MCF 10A (cell line): ENCODE results near the gene FARP1. TPM values are rescaled to one million over a fixed set of nuclear protein-coding genes. Genes with fewer than 3 reads are reported as not detected.
"Not testable (repeated sequence)": the region's sequence is repeated elsewhere in the genome, so short reads cannot be mapped to it uniquely, and the experiment has no call there.

Source experiments
- BruUV-seq: library from RNA; stranded (reverse); fragments of 400-500 nt; replicated peaks from 2 replicates; lab custom pipeline; 2021; lab: Mats Ljungman, UMichigan
- CTCF ChIA-PET: fragments of 300-600 bp; sonication (Branson Sonifier 250); formaldehyde crosslinking; extraction: SDS; loops from one replicate; lab custom pipeline; 2021; ENCODE audit warnings: antibody characterized with exemption, inconsistent platforms; lab: Yijun Ruan, JAX
- POLR2A ChIA-PET: fragments of 300-600, 350-650 bp; sonication (Branson Sonifier 250); formaldehyde crosslinking; extraction: SDS; loops from one replicate; lab custom pipeline; 2020; ENCODE audit warnings: antibody characterized with exemption, inconsistent platforms; lab: Yijun Ruan, JAX
- DNase-seq: peaks from one replicate; pipeline ENCODE4 v3.0.0-alpha.2; 2018; ENCODE audit not compliant: unreplicated experiment
- H3K27ac Mint-ChIP-seq: one replicate; pipeline ENCODE4 v1.8.0; 2022; ENCODE audit warnings: mild to moderate bottlenecking, low read depth, mixed read lengths; ENCODE audit not compliant: unreplicated experiment
- H3K27me3 Mint-ChIP-seq: one replicate; pipeline ENCODE4 v1.8.0; 2022; ENCODE audit warnings: mixed read lengths; ENCODE audit not compliant: insufficient read depth, unreplicated experiment
- H3K36me3 Mint-ChIP-seq: one replicate; pipeline ENCODE4 v1.8.0; 2022; ENCODE audit warnings: mild to moderate bottlenecking, moderate library complexity, mixed read lengths; ENCODE audit not compliant: insufficient read depth, unreplicated experiment
- H3K4me1 Mint-ChIP-seq: one replicate; pipeline ENCODE4 v1.8.0; 2022; ENCODE audit warnings: mixed read lengths; ENCODE audit not compliant: insufficient read depth, unreplicated experiment
- H3K4me3 Mint-ChIP-seq: one replicate; pipeline ENCODE4 v1.8.0; 2022; ENCODE audit warnings: mild to moderate bottlenecking, moderate library complexity, mixed read lengths; ENCODE audit not compliant: unreplicated experiment
- H3K9me3 Mint-ChIP-seq: one replicate; pipeline ENCODE4 v1.8.0; 2022; ENCODE audit warnings: mixed read lengths; ENCODE audit not compliant: unreplicated experiment
- CTCF ChIP-seq: fragments of 200-600 bp; IDR thresholded peaks from one replicate; pipeline ENCODE4 v1.8.0; 2022; ENCODE audit warnings: antibody characterized with exemption, mild to moderate bottlenecking; ENCODE audit not compliant: unreplicated experiment
- intact Hi-C: fragments of 100-400 bp; cut with micrococcal nuclease; formaldehyde crosslinking; loops from 2 replicates; pipeline ENCODE4 v1.14.1; 2022
- total RNA-seq: library from RNA; stranded (reverse); gene quantifications from 2 replicates; pipeline ENCODE4 v1.2.3, GENCODE V29; 2022

Gene FARP1
- total RNA-seq, 1 experiment from 2014 or later, result 30.1 TPM

- Mint-ChIP-seq H3K27me3 (no peaks in the 10 kb centered on the region), H3K36me3 (peaks cover 19% of the 10 kb centered on the region), H3K27ac (no peak overlapping the region), H3K4me1 (peaks cover 5% of the 10 kb centered on the region), H3K4me3 (no peak overlapping the region), H3K9me3 (no peaks in the 10 kb centered on the region)
- BruUV-seq, result no TSS peak
- TF ChIP-seq CTCF, result no peak
- DNase-seq, result no peak
- ChIA-PET CTCF (no interaction called here), POLR2A (no interaction called here)
- intact Hi-C loops, result no loop called here
These were observed 224.1 kb downstream of the FARP1 start for GRCh38 chr13:98366959-98367358.

- H3K27ac Mint-ChIP-seq, result no peak overlapping the region
- H3K36me3 Mint-ChIP-seq, result peaks cover 19% of the 10 kb centered on the region
- CTCF ChIA-PET, result no interaction called here
- no TSS peak for BruUV-seq
- POLR2A ChIA-PET, result no interaction called here
- peaks cover 5% of the 10 kb centered on the region for H3K4me1 Mint-ChIP-seq
- TF ChIP-seq CTCF, result no peak
- H3K4me3 Mint-ChIP-seq, result no peak overlapping the region
- no peaks in the 10 kb centered on the region for H3K27me3 Mint-ChIP-seq
- no peak for DNase-seq
- intact Hi-C loops, result no loop called here
- H3K9me3 Mint-ChIP-seq, result no peaks in the 10 kb centered on the region
These were observed 225.1 kb downstream of the FARP1 start for GRCh38 chr13:98368019-98368418.

GRCh38 chr13:98369520-98369919 is 226.6 kb downstream of the FARP1 start:
- POLR2A ChIA-PET, H3K4me3 Mint-ChIP-seq, H3K4me1 Mint-ChIP-seq: not testable (repeated sequence)

GRCh38 chr13:98370261-98370660 is 227.4 kb downstream of the FARP1 start:
- intact Hi-C loops, result no loop called here
- Mint-ChIP-seq H3K27me3 (no peaks in the 10 kb centered on the region), H3K4me1 (peaks cover 5% of the 10 kb centered on the region), H3K27ac (no peak overlapping the region), H3K36me3 (peaks cover 19% of the 10 kb centered on the region), H3K9me3 (peaks cover 6% of the 10 kb centered on the region), H3K4me3 (no peak overlapping the region)
- ChIA-PET POLR2A (no interaction called here), CTCF (interaction anchor here (0.7 kb wide), 1 partner anchor 512 kb away, joined by 3 read pairs; no protein-coding TSS in a partner anchor)
- no peak for TF ChIP-seq CTCF
- no TSS peak for BruUV-seq
- no peak for DNase-seq

More at GRCh38 chr13:98369520-98369919, 226.6 kb downstream of the FARP1 start:
- H3K27me3 Mint-ChIP-seq, H3K9me3 Mint-ChIP-seq, DNase-seq, intact Hi-C loops, BruUV-seq, H3K27ac Mint-ChIP-seq: not testable (repeated sequence)
- CTCF ChIA-PET, result interaction anchor here (0.7 kb wide), 1 partner anchor 511 kb away, joined by 3 read pairs; no protein-coding TSS in a partner anchor
- peaks cover 19% of the 10 kb centered on the region for H3K36me3 Mint-ChIP-seq
